ENCODE data around the gene SDK1.

The SDK1 gene

GRCh38 chr7:3760651-3761050, 459.6 kb downstream of the SDK1 start:
- no peak overlapping the region for H3K4me3 ChIP-seq (ENCODE audit: control insufficient read depth, low read depth, low read length)
- TF ChIP-seq CTCF (conservative IDR thresholded peaks at IDR 0.05; ENCODE audit: control insufficient read depth, insufficient read depth, low read depth, low read length): no peak
- DNase-seq (ENCODE audit: low read depth): no peak

- no peak overlapping the region for H3K4me3 ChIP-seq (ENCODE audit: control insufficient read depth, low read depth, low read length)
- no peak for TF ChIP-seq CTCF (conservative IDR thresholded peaks at IDR 0.05; ENCODE audit: control insufficient read depth, insufficient read depth, low read depth, low read length)
- DNase-seq (ENCODE audit: low read depth): no peak
These were observed 461.2 kb downstream of the SDK1 start for GRCh38 chr7:3762146-3762831.

GRCh38 chr7:3767917-3768777, 467.1 kb downstream of the SDK1 start:
- DNase-seq (ENCODE audit: low read depth): no peak
- H3K4me3 ChIP-seq (ENCODE audit: control insufficient read depth, low read depth, low read length): no peak overlapping the region
- no peak for TF ChIP-seq CTCF (conservative IDR thresholded peaks at IDR 0.05; ENCODE audit: control insufficient read depth, insufficient read depth, low read depth, low read length)

GRCh38 chr7:3771906-3772305, 470.9 kb downstream of the SDK1 start:
- no peak for TF ChIP-seq CTCF (conservative IDR thresholded peaks at IDR 0.05; ENCODE audit: control insufficient read depth, insufficient read depth, low read depth, low read length)
- DNase-seq (ENCODE audit: low read depth): no peak
- H3K4me3 ChIP-seq (ENCODE audit: control insufficient read depth, low read depth, low read length): no peak overlapping the region

GRCh38 chr7:3778345-3778744, 477.3 kb downstream of the SDK1 start:
- H3K4me3 ChIP-seq (ENCODE audit: control insufficient read depth, low read depth, low read length): no peak overlapping the region
- no peak for TF ChIP-seq CTCF (conservative IDR thresholded peaks at IDR 0.05; ENCODE audit: control insufficient read depth, insufficient read depth, low read depth, low read length)
- DNase-seq (ENCODE audit: low read depth): no peak

- TF ChIP-seq CTCF (conservative IDR thresholded peaks at IDR 0.05; ENCODE audit: control insufficient read depth, insufficient read depth, low read depth, low read length): no peak
- DNase-seq (ENCODE audit: low read depth): no peak
- no peak overlapping the region for H3K4me3 ChIP-seq (ENCODE audit: control insufficient read depth, low read depth, low read length)
These were observed 479.0 kb downstream of the SDK1 start for GRCh38 chr7:3780016-3780415.

Measured in fibroblast of mammary gland (primary cell).